ENCODE results near the gene PDGFRB. TPM values are rescaled to one million over a fixed set of nuclear protein-coding genes. Genes with fewer than 3 reads are reported as not detected.

Gene PDGFRB
- total and polyA plus RNA-seq, 2 of the 4 experiments (the other 2 are of a cell fraction), result 108 to 124 TPM

GRCh38 chr5:150122536-150123481 lies 32.8 kb downstream of the PDGFRB start:
- H2AFZ ChIP-seq (replicated peaks; ENCODE audit: low read length, poor library complexity), result no peak overlapping the region
- WGBS, 2 experiments (ENCODE audit: extremely low coverage in 2 of 2, insufficient read length in 1 of 2), result 100% methylated on average over 5 of the region's 15 CpGs; no CpG with 5 or more reads in 1 of the 2 experiments

More at GRCh38 chr5:150122536-150123481, 32.8 kb downstream of the PDGFRB start:
- Histone ChIP-seq H3K79me1 (ENCODE audit: low read depth in 1 of 2, low read length in 2 of 2) (peaks cover 18 to 54% of the 10 kb centered on the region in 2 experiments), H2BK120ac (ENCODE audit: low read depth, low read length) (no peak overlapping the region), H3K4me3 (ENCODE audit: insufficient read depth, low read depth, low read length) (no peak overlapping the region), H3K56ac (ENCODE audit: extremely low read depth, insufficient read depth, low read length) (no peak overlapping the region), H3K9me1 (ENCODE audit: insufficient read depth, low read length) (no peaks in the 10 kb centered on the region), H4K91ac (ENCODE audit: insufficient read depth, low read depth, low read length) (no peak overlapping the region), H3K18ac (ENCODE audit: low read depth, low read length) (no peak overlapping the region), H3K36me3 (ENCODE audit: control insufficient read depth, insufficient read depth, low read length) (peaks cover 95% of the 10 kb centered on the region), H3K9ac (ENCODE audit: low read depth, low read length) (no peak overlapping the region), H3K4me1 (ENCODE audit: control insufficient read depth, insufficient read depth, low read length) (no peaks in the 10 kb centered on the region), H2BK5ac (ENCODE audit: low read depth, low read length, poor library complexity, severe bottlenecking) (no peak overlapping the region), H3K27me3 (ENCODE audit: control insufficient read depth, insufficient read depth, low read length) (no peaks in the 10 kb centered on the region), H3K27ac (ENCODE audit: insufficient read depth, low read length) (no peak overlapping the region), H4K8ac (ENCODE audit: low read depth in 2 of 2, low read length in 2 of 2) (no peak overlapping the region), H2BK15ac (ENCODE audit: low read depth, low read length) (no peak overlapping the region), H4K20me1 (ENCODE audit: insufficient read depth, low read length) (no peaks in the 10 kb centered on the region), H3K4ac (ENCODE audit: low read depth, low read length) (no peak overlapping the region), H3K9me3 (ENCODE audit: control insufficient read depth, insufficient read depth, low read length) (no peaks in the 10 kb centered on the region), H2BK20ac (ENCODE audit: low read depth, low read length) (no peak overlapping the region), H3K23ac (ENCODE audit: low read depth, low read length) (no peak overlapping the region; the same call in 1 of the 2 replicates), H2AK9ac (replicated peaks; ENCODE audit: low read depth, low read length, poor library complexity) (no peak overlapping the region), H2AK5ac (ENCODE audit: low read depth, low read length) (no peak overlapping the region), H4K5ac (ENCODE audit: low read depth, low read length) (no peak overlapping the region), H3K14ac (replicated peaks; ENCODE audit: low read depth, low read length) (no peak overlapping the region), H3K4me2 (ENCODE audit: low read depth, low read length) (no peak overlapping the region)
- dilution Hi-C loops (cut with HindIII; ENCODE audit: low sequenced_read_pairs, unreplicated experiment), result no loop called here
- ATAC-seq (ENCODE audit: low read depth), result no peak
- intact Hi-C loops (cut with micrococcal nuclease), result no loop called here
- no peak for DNase-seq
- TF ChIP-seq MXI1 (IDR thresholded peaks at IDR 0.05; ENCODE audit: borderline replicate concordance, low read depth, low read length) (no peak), CEBPB (IDR thresholded peaks at IDR 0.05; ENCODE audit: low read depth, low read length) (no peak), ELK1 (IDR thresholded peaks at IDR 0.05; ENCODE audit: borderline replicate concordance, low read depth, low read length) (no peak), POLR2A (IDR thresholded peaks at IDR 0.05; ENCODE audit: low read depth, low read length) (no peak), RFX5 (IDR thresholded peaks at IDR 0.05; ENCODE audit: low read depth, low read length) (no peak), USF2 (IDR thresholded peaks at IDR 0.05; ENCODE audit: low read depth, low read length) (no peak), NFE2L2 (IDR thresholded peaks at IDR 0.05; ENCODE audit: low read depth, low read length) (no peak), MAFK (IDR thresholded peaks at IDR 0.05; ENCODE audit: low read depth, low read length) (no peak), CHD1 (IDR thresholded peaks at IDR 0.05; ENCODE audit: low read depth, low read length) (no peak)
- ChIA-PET POLR2A (ENCODE audit: unreplicated experiment) (no interaction called here), CTCF (interaction anchor here (0.6 kb wide), 1 partner anchor 92 kb away, joined by 3 read pairs; no protein-coding TSS in a partner anchor)
- in situ Hi-C loops (cut with MboI; ENCODE audit: low sequenced_read_pairs), result no loop called here
- no TSS peak for BruUV-seq (replicated peaks)
